NCI-H510A (cell line): Measurements from ENCODE around the gene CENPVL3.
"Not testable (repeated sequence)": the region's sequence is repeated elsewhere in the genome, so short reads cannot be mapped to it uniquely, and the experiment has no call there.

ENCODE experiments used
- DNase-seq: peaks from one replicate; lab custom pipeline; 2025; lab: John Stamatoyannopoulos, UW

The CENPVL3 gene

GRCh38 chrX:51618241-51619155, at the start of gene CENPVL3:
Gene CENPVL3 (minus strand): TSS chrX:51618912. CDS start chrX:51618873, 39 bp downstream.
- not testable (repeated sequence) for DNase-seq

GRCh38 chrX:51665981-51666380, 47.3 kb upstream of the CENPVL3 start:
- DNase-seq: no peak

GRCh38 chrX:51643377-51643776, 24.7 kb upstream of the CENPVL3 start:
- no peak for DNase-seq

- no peak for DNase-seq
Measured at GRCh38 chrX:51641421-51642021, 22.8 kb upstream of the CENPVL3 start.

- not testable (repeated sequence) for DNase-seq
Measured at GRCh38 chrX:51636511-51636910, 17.8 kb upstream of the CENPVL3 start.

GRCh38 chrX:51614353-51615012, 4.2 kb downstream of the CENPVL3 start:
- DNase-seq: no peak

GRCh38 chrX:51608766-51609165, 9.9 kb downstream of the CENPVL3 start:
- DNase-seq: no peak

GRCh38 chrX:51608126-51608525, 10.6 kb downstream of the CENPVL3 start:
- no peak for DNase-seq

GRCh38 chrX:51606446-51606845, 12.3 kb downstream of the CENPVL3 start:
- no peak for DNase-seq

- DNase-seq: no peak
Measured at GRCh38 chrX:51598899-51599298, 19.8 kb downstream of the CENPVL3 start.

- DNase-seq: no peak
Measured at GRCh38 chrX:51571874-51572273, 46.8 kb downstream of the CENPVL3 start.

GRCh38 chrX:51569561-51569960, 49.2 kb downstream of the CENPVL3 start:
- no peak for DNase-seq

GRCh38 chrX:51568586-51568985, 50.1 kb downstream of the CENPVL3 start:
- DNase-seq: no peak
